ENCODE results near the gene MAPK8IP2.

DNA sequence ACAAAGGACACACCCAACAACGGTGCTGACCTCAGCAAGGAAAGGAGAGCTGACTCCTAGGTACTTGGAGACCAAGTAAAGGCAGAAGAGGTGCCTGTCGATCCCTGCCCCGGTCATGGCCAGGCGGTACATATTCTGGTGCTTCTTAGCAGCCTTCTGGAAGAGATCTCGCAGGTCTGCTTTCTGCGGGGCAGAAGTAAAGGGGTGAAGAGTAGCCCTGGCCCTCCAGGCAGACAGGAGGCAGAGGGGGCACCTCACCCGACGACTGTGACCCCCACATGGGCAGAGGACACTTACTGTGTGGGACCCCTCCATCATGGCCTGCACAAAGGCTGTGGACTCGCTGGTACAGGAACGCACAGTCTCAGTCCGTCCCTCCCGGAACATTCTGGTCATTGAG, 29.7 kb upstream of the MAPK8IP2 start:
- TF ChIP-seq EZH2 (IDR thresholded peaks at IDR 0.05; ENCODE audit: low read depth), result no peak
- TF ChIP-seq, protein P1, sequence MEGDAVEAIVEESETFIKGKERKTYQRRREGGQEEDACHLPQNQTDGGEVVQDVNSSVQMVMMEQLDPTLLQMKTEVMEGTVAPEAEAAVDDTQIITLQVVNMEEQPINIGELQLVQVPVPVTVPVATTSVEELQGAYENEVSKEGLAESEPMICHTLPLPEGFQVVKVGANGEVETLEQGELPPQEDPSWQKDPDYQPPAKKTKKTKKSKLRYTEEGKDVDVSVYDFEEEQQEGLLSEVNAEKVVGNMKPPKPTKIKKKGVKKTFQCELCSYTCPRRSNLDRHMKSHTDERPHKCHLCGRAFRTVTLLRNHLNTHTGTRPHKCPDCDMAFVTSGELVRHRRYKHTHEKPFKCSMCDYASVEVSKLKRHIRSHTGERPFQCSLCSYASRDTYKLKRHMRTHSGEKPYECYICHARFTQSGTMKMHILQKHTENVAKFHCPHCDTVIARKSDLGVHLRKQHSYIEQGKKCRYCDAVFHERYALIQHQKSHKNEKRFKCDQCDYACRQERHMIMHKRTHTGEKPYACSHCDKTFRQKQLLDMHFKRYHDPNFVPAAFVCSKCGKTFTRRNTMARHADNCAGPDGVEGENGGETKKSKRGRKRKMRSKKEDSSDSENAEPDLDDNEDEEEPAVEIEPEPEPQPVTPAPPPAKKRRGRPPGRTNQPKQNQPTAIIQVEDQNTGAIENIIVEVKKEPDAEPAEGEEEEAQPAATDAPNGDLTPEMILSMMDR (conservative IDR thresholded peaks at IDR 0.05), result no peak

Data from PC-9 (cell line).